CD4-positive, alpha-beta T cell treated with Interleukin-12 subunit alpha and Interleukin-12 subunit beta, for 1 hour (primary cell): Measurements from ENCODE around the gene CSN3.
"Not testable (repeated sequence)": the region's sequence is repeated elsewhere in the genome, so short reads cannot be mapped to it uniquely, and the experiment has no call there.

Experiments used
- DNase-seq: peaks from one replicate; pipeline ENCODE4 v3.0.0-alpha.2; 2020

Gene CSN3, protein sequence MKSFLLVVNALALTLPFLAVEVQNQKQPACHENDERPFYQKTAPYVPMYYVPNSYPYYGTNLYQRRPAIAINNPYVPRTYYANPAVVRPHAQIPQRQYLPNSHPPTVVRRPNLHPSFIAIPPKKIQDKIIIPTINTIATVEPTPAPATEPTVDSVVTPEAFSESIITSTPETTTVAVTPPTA

DNA sequence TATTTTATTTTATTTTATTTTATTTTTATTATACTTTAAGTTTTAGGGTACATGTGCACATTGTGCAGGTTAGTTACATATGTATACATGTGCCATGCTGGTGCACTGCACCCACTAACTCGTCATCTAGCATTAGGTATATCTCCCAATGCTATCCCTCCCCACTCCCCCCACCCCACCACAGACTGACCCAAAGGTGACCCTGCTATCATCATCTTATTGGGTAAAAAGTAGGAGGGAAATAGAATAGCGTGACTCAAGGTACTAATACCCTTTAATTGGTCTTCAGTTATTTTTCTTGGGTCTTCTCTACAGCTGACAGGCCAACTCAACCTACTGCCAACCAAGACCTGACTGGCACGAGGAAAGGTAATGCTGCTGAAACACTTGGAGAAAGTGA lies at the start of gene CSN3:
CSN3 (plus strand) TSS at position 301 of the 400 bp plus-strand sequence. CDS start 2,223 bp downstream, outside the sequence.
- not testable (repeated sequence) for DNase-seq

DNA sequence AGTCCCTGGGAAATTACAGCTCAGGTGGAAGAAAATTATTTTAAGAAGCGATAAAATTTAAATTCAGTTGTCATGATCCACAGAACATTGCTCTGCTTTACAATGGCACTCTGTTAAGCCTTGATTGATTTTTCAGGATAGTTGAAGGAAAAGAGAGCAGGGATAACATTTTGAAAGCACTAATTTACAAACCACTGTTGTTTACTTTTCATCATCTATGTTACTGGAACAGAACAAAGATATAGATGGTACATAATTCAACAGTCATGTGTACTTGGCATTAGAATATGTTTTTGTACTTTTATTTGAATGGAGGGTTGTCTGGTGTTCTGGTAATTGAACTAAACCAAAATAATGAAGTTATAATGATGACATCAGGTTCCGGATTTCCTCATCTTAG lies 49.5 kb upstream of the CSN3 start:
- no peak for DNase-seq

DNA sequence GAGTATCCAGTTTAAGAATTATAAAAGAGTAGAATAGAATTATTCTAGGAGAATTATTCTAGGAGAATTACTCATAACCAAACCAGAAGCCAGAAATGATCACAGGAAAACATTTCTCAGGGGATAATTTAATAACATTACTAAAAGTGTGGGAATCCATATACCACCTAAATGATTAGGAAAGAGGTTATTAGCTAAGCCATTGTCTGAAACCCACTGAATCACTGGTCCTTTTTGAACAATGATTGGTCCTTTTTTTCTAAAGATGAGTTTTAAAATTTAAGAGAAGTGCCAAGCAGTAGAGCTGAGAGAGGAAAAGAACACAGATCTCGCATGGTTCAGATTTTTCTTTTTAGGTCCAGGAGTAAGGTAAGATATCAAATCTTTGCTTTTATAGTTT lies 47.0 kb upstream of the CSN3 start, which contains the start of gene ODAM:
ODAM (plus strand) TSS at position 301 of the 400 bp plus-strand sequence. CDS start 819 bp downstream, outside the sequence.
- no peak for DNase-seq

DNA sequence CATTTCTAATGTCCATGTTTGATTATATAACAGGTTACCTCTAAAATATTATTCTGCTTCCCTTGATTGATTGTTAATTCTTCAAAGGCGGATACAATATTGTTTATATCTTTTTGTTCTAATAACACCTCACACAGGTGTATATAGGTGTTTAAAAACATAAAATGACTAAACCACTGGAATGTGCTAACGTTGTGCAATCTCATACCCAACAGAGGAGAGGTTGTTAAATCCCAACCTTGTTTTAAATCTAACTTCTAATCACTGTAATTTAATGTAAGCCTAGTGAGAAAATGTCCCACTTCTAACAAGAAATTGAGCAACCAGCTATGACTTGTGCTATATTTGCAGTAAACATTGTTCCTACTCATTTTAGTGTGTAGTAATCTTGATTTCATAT lies 45.5 kb upstream of the CSN3 start:
- DNase-seq: no peak

DNA sequence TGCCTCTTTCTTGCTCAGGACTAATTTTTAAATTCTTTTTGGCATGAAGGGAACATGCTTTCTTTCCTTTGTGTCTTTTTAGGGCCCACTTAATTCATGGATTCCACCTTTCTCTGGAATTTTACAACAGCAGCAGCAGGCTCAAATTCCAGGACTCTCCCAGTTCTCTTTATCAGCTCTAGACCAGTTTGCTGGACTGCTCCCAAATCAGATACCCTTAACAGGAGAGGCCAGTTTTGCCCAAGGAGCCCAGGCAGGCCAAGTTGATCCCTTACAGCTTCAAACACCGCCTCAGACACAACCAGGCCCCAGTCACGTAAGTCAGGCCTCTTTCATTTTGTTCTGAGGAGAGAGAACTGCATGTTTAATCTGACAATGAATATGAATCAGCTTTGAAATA lies 44.6 kb upstream of the CSN3 start:
- no peak for DNase-seq

DNA sequence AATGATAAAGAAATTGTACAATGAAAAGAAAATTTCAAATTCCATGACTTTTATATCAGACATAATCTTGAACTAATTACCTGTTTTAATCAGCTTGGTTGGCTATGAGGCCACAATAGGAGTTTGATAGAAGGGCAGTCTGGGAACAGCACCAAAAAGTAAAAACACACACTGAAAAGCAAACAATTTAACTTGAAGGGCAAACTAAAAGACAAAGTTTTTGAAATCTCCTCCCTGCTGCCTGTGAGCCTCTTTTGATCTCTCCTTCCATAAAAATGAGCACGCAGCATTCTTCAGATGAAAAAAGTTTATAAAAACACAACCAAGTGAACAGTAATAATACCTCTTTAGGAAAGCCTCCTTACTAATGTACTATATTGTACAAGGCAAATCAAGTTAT lies 38.8 kb upstream of the CSN3 start:
- no peak for DNase-seq

DNA sequence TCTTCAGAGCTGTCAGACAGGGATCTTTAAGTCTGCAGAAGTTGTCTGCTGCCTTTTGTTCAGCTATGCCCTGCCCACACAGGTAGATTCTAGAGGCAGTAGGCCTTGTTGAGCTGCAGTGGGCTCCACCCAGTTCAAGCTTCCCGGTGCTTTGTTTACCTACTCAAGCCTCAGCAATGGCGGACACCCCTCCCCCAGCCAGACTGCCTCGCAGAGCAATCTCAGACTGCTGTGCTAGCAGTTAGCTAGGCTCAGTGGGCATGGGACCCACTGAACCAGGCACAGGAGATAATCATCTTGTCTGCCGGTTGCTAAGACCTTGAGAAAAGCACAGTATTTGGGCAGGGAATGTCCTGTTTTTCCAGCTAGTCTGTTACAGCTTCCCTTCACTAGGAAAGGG lies 29.6 kb upstream of the CSN3 start:
- not testable (repeated sequence) for DNase-seq

DNA sequence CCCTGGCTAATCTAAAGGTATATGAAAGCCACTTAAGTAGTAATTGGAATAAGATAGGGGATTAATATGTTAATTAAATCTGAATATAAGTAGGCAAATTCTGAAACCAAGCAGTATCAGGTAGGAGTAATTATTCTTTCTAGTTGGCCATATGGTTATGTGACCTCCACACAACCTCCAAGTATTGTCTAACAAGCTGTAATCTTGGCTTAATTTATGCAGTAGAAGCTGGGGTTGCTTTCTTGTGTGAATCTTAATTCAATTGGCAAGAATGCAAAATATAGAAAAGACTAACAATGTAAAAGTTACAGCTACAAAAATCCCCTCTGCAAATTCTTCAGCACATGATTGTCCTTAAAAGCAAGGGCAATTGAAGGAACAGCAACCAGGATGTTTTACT lies 26.3 kb upstream of the CSN3 start:
- DNase-seq: not testable (repeated sequence)

DNA sequence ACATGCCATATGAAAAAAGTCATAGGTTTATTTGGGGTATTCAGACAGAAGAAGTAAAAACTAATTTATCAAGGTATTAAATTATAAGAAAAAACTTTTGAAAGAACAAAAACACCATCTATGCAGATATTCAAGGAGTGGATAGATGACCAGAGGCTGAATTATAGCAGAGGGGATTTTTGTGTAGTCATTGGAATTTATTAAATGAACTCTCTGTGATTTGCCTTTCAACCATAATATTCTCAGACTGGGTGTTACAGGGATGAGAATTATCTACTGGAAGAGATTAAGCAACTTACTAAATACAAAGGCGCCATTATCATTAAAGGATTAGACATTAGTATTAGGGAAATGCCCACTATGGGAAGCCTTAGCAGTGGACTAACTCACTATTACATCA lies 25.8 kb upstream of the CSN3 start:
- DNase-seq: not testable (repeated sequence)

DNA sequence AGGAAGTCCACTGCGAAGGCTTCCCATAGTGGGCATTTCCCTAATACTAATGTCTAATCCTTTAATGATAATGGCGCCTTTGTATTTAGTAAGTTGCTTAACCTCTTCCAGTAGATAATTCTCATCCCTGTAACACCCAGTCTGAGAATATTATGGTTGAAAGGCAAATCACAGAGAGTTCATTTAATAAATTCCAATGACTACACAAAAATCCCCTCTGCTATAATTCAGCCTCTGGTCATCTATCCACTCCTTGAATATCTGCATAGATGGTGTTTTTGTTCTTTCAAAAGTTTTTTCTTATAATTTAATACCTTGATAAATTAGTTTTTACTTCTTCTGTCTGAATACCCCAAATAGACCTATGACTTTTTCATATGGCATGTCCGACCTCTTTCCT lies 21.0 kb upstream of the CSN3 start:
- DNase-seq: not testable (repeated sequence)

DNA sequence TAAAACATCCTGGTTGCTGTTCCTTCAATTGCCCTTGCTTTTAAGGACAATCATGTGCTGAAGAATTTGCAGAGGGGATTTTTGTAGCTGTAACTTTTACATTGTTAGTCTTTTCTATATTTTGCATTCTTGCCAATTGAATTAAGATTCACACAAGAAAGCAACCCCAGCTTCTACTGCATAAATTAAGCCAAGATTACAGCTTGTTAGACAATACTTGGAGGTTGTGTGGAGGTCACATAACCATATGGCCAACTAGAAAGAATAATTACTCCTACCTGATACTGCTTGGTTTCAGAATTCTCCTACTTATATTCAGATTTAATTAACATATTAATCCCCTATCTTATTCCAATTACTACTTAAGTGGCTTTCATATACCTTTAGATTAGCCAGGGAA lies 20.6 kb upstream of the CSN3 start:
- not testable (repeated sequence) for DNase-seq

DNA sequence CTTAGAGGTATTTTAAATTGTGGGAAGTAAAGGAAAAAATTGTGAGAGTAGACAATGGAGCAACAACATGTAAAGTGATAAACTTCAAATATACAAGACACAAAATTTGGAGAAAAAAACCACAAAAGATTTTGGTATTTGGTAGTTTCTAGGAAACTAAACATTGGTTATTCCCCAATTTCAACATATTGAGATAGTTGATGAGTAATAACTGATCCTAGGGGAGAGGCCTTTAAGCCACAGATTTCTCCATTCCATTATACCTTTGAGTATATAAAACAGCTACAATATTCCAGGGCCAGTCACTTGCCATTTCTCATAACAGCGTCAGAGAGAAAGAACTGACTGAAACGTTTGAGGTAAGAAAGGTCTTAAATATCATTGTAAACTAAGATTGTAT lies 16.6 kb upstream of the CSN3 start, which contains the start of gene FDCSP:
FDCSP (plus strand) TSS at position 301 of the 400 bp plus-strand sequence. CDS start 5,071 bp downstream, outside the sequence.
- DNase-seq: no peak

DNA sequence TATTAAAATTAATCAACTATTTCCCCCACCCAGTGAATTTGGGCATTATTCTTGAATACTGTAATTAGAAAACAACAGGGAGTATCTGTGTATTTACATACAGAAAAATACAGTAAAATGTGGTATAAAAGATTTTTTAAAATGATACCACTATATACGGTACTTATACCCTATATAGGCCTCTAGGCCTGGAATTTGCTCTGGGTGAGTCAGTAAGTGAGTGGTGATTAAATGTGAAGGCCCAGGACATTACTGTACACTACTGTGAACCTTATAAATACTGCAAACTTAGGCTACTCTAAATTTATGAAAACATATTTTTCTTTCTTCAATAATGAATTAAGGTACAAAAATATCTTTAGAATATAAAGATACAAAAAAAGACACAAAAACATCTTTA lies 6.3 kb upstream of the CSN3 start:
- DNase-seq: no peak

DNA sequence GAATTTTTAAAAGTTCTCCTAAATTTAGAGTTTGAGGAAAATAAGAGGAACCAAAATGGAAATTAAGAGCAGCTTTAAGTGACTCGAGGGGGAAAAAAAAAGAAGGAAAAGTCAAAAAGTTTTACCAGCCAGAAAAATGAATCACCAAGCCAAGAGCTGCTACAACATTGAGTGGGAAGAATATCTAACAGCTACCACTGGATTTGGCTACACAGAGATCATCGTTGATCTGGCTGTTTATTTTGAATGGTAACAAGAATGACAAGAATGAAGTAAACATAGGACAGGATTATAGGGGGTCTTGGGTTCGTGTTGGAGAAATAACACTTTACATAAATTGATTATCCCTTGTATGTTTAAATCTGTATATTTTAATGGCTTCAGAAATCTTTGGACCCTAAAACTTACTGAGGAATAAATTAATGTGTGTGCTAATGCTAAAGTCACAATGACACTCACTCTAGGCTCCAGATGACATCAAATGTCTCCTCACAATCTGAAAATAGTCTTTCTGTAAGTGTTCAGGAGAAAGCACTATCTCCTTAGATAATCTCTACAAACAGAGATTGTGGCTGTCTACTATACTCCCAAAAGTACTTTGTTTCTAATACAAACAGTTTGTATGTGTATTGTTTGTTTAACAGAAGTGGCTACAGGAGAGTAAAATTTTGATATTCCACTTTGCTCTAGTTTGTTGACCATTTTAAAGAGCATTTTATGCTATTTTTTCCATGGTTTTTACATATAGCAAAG lies 3.1 kb upstream of the CSN3 start:
- DNase-seq: no peak

DNA sequence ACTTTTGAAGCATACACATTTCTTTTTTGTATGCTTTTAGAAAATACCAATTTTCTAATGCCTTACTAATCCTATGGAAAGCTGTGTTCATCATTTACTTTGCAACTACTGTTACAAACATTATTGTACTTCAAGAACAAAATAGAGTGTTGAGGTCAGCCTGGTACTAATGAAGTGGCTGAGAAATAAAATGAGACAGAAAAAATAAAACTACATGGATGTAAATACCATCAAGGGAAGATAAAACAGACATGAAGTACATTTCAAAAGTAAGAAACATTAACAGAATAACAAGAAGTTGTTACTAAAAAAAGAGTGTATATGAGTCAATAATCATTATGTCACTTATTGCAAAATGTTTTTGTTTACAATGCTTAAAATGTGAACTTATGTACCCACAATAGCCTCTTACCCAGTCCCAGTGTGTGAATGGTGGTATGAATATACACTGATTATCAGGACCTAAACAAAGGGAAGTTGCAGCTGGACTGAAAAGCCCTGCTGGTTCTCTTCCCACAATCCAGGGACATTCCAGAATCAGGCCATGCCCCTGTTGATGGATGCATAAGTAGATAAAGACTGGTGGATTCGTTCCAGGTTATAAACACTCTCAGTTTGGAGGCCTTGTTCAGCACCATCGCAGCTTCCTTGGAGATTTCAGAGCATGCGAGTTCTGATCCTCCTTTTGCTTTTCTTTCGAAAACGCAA lies 2.4 kb upstream of the CSN3 start:
- no peak for DNase-seq

DNA sequence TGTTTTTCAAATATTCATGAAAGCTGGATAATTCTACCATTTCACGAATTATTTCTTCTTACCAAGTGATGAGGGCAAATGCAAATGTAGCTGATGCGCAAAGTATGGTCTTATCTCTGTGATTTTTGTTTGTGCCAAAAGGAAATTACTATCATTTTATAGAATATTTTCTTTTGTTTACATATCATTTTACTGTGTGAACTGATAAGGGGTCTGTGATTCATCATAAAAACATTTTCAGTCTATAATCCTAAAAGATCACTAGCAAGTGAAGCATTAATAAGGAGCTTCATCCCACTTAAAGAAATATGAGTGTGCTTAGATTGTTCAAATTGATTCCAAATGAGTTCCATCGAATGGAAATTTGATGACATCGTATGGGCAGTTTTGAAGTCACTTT lies 694 bp downstream of the CSN3 start:
- no peak for DNase-seq

DNA sequence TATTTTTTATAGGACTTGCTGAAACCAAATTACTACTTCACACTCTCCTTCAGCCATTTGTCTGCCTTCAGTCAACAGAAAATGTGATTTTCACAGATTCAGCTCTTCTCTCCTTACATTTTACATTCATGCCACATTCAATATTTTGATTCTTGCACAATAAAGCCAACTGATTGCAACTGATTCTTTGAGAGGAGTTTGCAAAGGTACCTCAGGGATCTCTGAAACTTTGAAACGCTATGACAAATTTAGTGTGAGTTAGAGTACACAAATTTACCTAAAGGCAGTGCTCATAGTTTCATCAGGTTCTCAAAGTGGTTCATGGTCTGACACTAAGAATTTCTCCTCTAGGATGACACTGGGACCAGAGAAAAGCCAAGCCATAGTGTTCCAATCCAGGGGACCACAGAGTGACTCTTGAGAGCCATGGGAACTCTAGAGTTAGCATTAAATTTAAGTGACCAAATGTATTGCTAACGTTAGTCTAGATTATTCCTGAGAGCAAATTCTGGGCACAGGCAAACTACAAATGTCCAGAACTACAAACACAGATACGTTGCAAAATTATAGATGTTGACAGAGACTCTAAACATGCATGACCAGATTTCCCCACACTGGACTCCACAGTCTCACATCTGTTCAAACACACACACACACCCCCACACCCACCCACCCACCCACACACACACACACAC lies 9.0 kb downstream of the CSN3 start:
- no peak for DNase-seq

DNA sequence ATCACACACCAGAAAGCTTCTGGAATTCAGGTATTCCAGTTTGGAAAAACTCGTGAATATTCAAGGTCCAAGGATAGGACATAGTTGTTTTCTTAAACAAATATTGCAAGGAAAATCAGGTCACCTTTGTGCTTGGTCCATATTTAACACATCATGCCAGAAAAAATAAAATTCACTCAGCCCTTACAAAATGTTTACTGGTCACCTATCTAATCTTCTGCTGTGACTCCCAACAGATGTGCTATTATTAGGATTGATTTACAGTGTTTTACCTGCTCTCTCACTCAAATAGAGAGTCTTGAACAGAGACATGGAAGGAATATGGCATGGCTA lies 9.5 kb downstream of the CSN3 start:
- DNase-seq: no peak

DNA sequence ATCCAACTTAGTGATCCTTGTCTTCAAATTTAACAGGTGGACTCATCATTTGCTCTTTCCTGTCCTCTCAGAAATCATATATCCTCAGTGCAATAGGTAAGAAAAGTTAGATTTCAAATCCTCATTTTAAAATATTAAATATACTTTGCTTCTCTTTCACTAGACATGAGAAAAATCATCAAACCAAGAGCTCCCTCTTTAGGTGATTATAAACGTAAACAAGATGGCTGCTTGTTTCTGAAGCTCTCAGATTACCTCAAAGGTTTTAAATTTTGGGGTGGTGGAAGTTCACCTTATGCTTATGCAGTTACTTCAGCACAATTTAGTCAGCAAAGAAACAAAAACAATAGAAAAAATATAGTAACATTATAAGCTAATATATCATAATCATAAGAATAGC lies 27.3 kb downstream of the CSN3 start:
- DNase-seq: no peak

DNA sequence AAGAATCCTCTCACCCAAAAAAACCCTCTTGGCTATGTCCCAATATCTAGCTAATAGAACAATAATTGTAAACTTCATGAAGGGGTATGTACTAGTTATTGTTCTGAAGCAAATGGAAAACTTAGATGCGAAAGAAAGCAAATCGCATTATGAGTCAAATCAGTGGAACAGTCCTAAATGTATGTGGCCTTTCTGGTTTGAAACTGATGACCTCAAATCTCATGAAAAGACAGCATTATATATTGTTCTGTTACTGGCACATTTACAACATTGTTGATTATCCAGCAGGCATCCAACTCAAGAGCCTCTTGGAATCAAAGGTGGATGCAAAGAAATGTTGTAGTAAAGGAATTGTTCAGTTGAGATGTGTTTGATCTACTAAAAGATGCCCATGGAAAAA lies 34.7 kb downstream of the CSN3 start:
- no peak for DNase-seq

DNA sequence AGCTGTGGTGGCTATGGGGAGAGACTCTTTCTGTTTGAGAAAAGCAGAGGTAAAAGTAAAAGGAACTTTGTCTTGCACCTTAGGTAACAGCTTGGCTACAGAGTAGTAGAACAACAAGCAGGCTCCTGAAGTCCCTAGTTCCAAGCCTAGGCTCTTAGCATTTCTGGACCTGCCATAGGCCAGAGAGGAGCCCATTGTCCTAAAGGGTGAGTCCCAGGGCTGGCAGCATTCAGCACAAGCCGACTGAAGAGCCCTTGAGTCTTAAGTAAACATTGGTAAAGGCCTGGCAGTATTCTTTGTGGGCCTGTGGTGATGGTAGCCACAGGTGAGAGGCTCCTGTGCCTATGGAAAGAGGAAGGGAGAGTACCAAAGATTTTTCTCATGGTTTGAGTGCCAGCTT lies 38.2 kb downstream of the CSN3 start:
- no peak for DNase-seq

DNA sequence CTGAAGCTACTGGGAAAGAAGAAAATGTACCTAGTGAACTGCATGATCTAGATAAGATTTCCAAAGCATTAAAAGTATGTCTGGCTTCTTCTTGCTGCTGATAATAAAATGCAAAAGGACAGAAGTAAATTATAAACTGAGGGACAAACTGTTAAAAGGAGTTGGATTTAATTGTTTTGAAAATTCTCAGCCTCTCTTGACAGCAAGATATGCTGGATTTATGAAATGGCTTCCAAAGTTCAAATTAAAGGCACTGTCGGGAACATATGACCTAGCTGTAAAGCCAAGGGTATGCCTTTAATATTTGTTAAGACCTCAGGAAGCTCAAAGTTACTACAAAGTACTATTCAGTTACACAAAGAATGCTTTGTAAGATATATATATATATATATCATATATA lies 46.3 kb downstream of the CSN3 start:
- DNase-seq: no peak

DNA sequence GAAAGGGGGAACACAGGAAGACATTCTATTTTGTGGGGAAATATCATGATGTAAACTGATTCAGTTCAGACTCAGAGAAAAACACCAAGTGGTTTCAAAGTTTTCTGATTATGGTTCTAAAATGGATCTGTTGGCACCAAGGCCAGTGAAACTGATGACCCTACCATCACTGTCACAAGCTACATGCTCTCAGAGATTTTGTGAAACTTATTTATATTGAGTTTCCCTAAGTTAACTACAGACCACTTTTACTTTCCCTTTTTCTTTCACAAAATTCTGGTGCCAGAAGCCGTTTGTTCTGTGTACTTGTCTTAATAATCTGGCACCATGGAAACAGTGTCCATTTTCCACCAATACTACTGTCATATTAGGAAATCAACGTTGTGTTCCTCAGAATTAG lies 48.9 kb downstream of the CSN3 start:
- DNase-seq: no peak
